ENCODE data around the gene HEPACAM2. TPM values are rescaled to one million over a fixed set of nuclear protein-coding genes. Genes with fewer than 3 reads are reported as not detected.

Gene HEPACAM2
- total RNA-seq, 1 donor from 2014 or later: not detected

GRCh38 chr7:93245525-93246432, 19.5 kb upstream of the HEPACAM2 start:
- Mint-ChIP-seq H3K27ac (ENCODE audit: unreplicated experiment) (no peak overlapping the region), H3K27me3 (ENCODE audit: unreplicated experiment) (no peaks in the 10 kb centered on the region), H3K4me1 (ENCODE audit: low read depth, unreplicated experiment) (no peaks in the 10 kb centered on the region), H3K9me3 (ENCODE audit: unreplicated experiment) (no peaks in the 10 kb centered on the region), H3K36me3 (ENCODE audit: unreplicated experiment) (no peaks in the 10 kb centered on the region), H3K4me3 (ENCODE audit: unreplicated experiment) (no peak overlapping the region)
- no peak for DNase-seq
- TF ChIP-seq CTCF (IDR thresholded peaks at IDR 0.05; ENCODE audit: partially characterized antibody, unreplicated experiment): peak; percentile 75

GRCh38 chr7:93242106-93242505, 15.8 kb upstream of the HEPACAM2 start:
- no peak for DNase-seq
- Mint-ChIP-seq H3K4me3 (ENCODE audit: unreplicated experiment) (no peak overlapping the region), H3K4me1 (ENCODE audit: low read depth, unreplicated experiment) (peaks cover 5% of the 10 kb centered on the region), H3K27me3 (ENCODE audit: unreplicated experiment) (no peaks in the 10 kb centered on the region), H3K27ac (ENCODE audit: unreplicated experiment) (no peak overlapping the region), H3K36me3 (ENCODE audit: unreplicated experiment) (no peaks in the 10 kb centered on the region), H3K9me3 (ENCODE audit: unreplicated experiment) (no peaks in the 10 kb centered on the region)
- no peak for TF ChIP-seq CTCF (IDR thresholded peaks at IDR 0.05; ENCODE audit: partially characterized antibody, unreplicated experiment)

- Mint-ChIP-seq H3K4me1 (ENCODE audit: low read depth, unreplicated experiment) (peaks cover 5% of the 10 kb centered on the region), H3K9me3 (ENCODE audit: unreplicated experiment) (no peaks in the 10 kb centered on the region), H3K27me3 (ENCODE audit: unreplicated experiment) (no peaks in the 10 kb centered on the region), H3K27ac (ENCODE audit: unreplicated experiment) (no peak overlapping the region), H3K4me3 (ENCODE audit: unreplicated experiment) (no peak overlapping the region), H3K36me3 (ENCODE audit: unreplicated experiment) (no peaks in the 10 kb centered on the region)
- TF ChIP-seq CTCF (IDR thresholded peaks at IDR 0.05; ENCODE audit: partially characterized antibody, unreplicated experiment): no peak
- DNase-seq: no peak
Measured at GRCh38 chr7:93239824-93240223, 13.6 kb upstream of the HEPACAM2 start.

GRCh38 chr7:93238748-93239147, 12.5 kb upstream of the HEPACAM2 start:
- Mint-ChIP-seq H3K4me1 (ENCODE audit: low read depth, unreplicated experiment) (peaks cover 5% of the 10 kb centered on the region), H3K27me3 (ENCODE audit: unreplicated experiment) (no peaks in the 10 kb centered on the region), H3K27ac (ENCODE audit: unreplicated experiment) (no peak overlapping the region), H3K9me3 (ENCODE audit: unreplicated experiment) (no peaks in the 10 kb centered on the region), H3K36me3 (ENCODE audit: unreplicated experiment) (no peaks in the 10 kb centered on the region), H3K4me3 (ENCODE audit: unreplicated experiment) (no peak overlapping the region)
- TF ChIP-seq CTCF (IDR thresholded peaks at IDR 0.05; ENCODE audit: partially characterized antibody, unreplicated experiment): no peak
- DNase-seq: no peak

GRCh38 chr7:93238131-93238530, 11.9 kb upstream of the HEPACAM2 start:
- H3K36me3 Mint-ChIP-seq (ENCODE audit: unreplicated experiment): no peaks in the 10 kb centered on the region
- no peak overlapping the region for H3K27ac Mint-ChIP-seq (ENCODE audit: unreplicated experiment)
- DNase-seq: no peak
- H3K4me1 Mint-ChIP-seq (ENCODE audit: low read depth, unreplicated experiment): peaks cover 5% of the 10 kb centered on the region
- TF ChIP-seq CTCF (IDR thresholded peaks at IDR 0.05; ENCODE audit: partially characterized antibody, unreplicated experiment): no peak
- no peak overlapping the region for H3K4me3 Mint-ChIP-seq (ENCODE audit: unreplicated experiment)
- no peaks in the 10 kb centered on the region for H3K9me3 Mint-ChIP-seq (ENCODE audit: unreplicated experiment)
- no peaks in the 10 kb centered on the region for H3K27me3 Mint-ChIP-seq (ENCODE audit: unreplicated experiment)

All from glutamatergic neuron (in vitro differentiated cells).